ENCODE measurements around the gene BSDC1. TPM values are rescaled to one million over a fixed set of nuclear protein-coding genes. Genes with fewer than 3 reads are reported as not detected.

The BSDC1 gene
- total and polyA plus RNA-seq, 2 of the 13 experiments (the other 11 are each of a cell fraction or from before 2014, with no cell fraction given): 40.3 to 64.2 TPM

DNA sequence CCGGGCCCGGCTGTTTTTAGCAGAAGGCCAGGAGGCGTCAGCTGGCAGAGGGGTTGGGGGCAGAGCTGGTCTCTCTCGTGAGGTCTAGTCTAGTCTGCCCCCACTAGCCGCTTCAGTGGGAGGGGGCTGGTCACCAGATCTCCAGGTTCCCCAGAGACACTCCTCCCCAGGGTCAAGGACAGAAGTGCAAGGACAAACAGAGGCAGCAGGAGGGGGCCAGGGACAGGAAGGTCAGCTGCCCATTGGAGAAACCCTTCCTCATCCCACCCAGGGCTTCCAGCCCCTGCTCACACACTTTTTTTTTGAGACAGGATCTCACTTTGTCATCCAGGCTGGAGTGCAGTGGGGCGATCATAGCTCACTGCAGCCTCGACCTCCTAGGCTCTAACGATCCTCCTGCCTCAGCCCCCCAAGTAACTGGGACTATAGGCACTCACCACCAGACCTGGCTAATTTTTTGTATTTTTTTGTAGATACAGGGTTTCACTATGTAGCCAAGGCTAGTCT lies 41.9 kb downstream of the BSDC1 start (continued):
- TF ChIP-seq, protein P1, sequence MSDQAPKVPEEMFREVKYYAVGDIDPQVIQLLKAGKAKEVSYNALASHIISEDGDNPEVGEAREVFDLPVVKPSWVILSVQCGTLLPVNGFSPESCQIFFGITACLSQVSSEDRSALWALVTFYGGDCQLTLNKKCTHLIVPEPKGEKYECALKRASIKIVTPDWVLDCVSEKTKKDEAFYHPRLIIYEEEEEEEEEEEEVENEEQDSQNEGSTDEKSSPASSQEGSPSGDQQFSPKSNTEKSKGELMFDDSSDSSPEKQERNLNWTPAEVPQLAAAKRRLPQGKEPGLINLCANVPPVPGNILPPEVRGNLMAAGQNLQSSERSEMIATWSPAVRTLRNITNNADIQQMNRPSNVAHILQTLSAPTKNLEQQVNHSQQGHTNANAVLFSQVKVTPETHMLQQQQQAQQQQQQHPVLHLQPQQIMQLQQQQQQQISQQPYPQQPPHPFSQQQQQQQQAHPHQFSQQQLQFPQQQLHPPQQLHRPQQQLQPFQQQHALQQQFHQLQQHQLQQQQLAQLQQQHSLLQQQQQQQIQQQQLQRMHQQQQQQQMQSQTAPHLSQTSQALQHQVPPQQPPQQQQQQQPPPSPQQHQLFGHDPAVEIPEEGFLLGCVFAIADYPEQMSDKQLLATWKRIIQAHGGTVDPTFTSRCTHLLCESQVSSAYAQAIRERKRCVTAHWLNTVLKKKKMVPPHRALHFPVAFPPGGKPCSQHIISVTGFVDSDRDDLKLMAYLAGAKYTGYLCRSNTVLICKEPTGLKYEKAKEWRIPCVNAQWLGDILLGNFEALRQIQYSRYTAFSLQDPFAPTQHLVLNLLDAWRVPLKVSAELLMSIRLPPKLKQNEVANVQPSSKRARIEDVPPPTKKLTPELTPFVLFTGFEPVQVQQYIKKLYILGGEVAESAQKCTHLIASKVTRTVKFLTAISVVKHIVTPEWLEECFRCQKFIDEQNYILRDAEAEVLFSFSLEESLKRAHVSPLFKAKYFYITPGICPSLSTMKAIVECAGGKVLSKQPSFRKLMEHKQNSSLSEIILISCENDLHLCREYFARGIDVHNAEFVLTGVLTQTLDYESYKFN (CRISPR knock-in tag; conservative IDR thresholded peaks at IDR 0.05): peak; percentile 65
- TF ChIP-seq PHF21A (CRISPR knock-in tag; IDR thresholded peaks at IDR 0.05): peak; percentile 24
- no peak for TF ChIP-seq KDM3A (CRISPR knock-in tag; IDR thresholded peaks at IDR 0.05; ENCODE audit: low read depth)
- TF ChIP-seq, protein P2, sequence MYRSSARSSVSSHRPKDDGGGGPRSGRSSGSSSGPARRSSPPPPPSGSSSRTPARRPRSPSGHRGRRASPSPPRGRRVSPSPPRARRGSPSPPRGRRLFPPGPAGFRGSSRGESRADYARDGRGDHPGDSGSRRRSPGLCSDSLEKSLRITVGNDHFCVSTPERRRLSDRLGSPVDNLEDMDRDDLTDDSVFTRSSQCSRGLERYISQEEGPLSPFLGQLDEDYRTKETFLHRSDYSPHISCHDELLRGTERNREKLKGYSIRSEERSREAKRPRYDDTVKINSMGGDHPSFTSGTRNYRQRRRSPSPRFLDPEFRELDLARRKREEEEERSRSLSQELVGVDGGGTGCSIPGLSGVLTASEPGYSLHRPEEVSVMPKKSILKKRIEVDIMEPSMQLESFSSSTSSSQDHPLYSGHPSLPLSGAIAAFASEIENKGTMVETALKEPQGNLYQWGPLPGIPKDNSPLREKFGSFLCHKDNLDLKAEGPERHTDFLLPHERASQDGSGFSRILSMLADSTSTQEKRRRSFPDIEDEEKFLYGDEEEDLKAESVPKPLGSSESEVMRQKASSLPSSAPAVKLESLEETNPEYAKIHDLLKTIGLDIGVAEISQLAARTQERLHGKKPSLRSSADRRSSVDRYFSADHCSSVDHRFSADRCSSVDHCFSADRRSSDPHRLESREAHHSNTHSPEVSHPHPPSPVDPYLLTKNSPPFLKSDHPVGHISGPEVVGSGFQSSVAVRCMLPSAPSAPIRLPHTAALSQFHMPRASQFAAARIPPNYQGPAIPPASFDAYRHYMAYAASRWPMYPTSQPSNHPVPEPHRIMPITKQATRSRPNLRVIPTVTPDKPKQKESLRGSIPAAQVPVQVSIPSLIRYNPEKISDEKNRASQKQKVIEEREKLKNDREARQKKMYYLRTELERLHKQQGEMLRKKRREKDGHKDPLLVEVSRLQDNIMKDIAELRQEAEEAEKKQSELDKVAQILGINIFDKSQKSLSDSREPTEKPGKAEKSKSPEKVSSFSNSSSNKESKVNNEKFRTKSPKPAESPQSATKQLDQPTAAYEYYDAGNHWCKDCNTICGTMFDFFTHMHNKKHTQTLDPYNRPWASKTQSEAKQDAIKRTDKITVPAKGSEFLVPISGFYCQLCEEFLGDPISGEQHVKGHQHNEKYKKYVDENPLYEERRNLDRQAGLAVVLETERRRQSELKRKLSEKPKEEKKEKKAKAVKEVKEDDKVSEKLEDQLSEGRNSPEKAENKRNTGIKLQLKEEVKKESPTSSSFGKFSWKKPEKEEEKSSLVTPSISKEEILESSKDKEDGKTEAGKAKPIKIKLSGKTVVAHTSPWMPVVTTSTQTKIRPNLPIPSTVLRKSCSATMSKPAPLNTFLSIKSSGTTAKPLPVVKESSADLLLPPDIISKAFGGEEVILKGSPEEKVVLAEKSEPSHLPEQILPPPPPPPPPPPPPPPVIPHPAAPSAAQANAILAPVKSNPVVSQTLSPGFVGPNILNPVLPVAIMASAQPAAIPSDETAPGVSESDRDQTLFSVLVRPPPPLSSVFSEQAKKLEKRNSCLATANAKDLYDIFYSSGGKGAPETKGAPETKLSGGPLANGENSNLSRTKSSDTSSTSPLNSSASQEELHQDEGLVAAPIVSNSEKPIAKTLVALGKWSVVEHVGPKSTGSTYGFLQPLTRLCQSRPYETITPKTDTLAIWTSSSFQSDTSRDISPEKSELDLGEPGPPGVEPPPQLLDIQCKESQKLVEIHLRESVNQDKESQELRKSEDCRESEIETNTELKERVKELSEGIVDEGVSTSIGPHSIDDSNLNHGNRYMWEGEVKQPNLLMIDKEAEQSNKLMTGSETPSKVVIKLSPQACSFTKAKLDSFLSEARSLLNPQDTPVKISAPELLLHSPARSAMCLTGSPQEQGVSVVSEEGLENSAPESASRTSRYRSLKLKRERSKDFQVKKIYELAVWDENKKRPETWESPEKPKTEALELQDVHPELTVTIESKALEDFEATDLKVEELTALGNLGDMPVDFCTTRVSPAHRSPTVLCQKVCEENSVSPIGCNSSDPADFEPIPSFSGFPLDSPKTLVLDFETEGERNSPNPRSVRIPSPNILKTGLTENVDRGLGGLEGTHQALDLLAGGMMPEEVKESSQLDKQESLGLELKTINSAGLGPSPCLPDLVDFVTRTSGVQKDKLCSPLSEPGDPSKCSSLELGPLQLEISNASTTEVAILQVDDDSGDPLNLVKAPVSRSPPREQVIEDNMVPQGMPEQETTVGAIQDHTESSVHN (CRISPR knock-in tag; IDR thresholded peaks at IDR 0.05): no peak
- TF ChIP-seq, protein P3, sequence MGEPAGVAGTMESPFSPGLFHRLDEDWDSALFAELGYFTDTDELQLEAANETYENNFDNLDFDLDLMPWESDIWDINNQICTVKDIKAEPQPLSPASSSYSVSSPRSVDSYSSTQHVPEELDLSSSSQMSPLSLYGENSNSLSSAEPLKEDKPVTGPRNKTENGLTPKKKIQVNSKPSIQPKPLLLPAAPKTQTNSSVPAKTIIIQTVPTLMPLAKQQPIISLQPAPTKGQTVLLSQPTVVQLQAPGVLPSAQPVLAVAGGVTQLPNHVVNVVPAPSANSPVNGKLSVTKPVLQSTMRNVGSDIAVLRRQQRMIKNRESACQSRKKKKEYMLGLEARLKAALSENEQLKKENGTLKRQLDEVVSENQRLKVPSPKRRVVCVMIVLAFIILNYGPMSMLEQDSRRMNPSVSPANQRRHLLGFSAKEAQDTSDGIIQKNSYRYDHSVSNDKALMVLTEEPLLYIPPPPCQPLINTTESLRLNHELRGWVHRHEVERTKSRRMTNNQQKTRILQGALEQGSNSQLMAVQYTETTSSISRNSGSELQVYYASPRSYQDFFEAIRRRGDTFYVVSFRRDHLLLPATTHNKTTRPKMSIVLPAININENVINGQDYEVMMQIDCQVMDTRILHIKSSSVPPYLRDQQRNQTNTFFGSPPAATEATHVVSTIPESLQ (CRISPR knock-in tag; conservative IDR thresholded peaks at IDR 0.05): no peak
- TF ChIP-seq ZBTB20 (CRISPR knock-in tag; IDR thresholded peaks at IDR 0.05; ENCODE audit: borderline replicate concordance, low read depth): peak; percentile 35; the same call in 1 of the 2 replicates
- TF ChIP-seq ZNF530 (CRISPR knock-in tag; IDR thresholded peaks at IDR 0.05; ENCODE audit: low read depth): no peak
- TF ChIP-seq, protein P4, sequence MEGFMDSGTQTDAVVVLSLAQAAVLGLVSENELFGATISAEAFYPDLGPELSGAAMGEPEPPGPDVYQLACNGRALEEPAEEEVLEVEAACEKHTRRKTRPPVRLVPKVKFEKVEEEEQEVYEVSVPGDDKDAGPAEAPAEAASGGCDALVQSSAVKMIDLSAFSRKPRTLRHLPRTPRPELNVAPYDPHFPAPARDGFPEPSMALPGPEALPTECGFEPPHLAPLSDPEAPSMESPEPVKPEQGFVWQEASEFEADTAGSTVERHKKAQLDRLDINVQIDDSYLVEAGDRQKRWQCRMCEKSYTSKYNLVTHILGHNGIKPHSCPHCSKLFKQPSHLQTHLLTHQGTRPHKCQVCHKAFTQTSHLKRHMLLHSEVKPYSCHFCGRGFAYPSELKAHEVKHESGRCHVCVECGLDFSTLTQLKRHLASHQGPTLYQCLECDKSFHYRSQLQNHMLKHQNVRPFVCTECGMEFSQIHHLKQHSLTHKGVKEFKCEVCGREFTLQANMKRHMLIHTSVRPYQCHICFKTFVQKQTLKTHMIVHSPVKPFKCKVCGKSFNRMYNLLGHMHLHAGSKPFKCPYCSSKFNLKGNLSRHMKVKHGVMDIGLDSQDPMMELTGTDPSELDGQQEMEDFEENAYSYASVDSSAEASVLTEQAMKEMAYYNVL (CRISPR knock-in tag; IDR thresholded peaks at IDR 0.05; ENCODE audit: borderline replicate concordance): no peak
- peak; percentile 47; the same call in 1 of the 2 replicates for TF ChIP-seq NRL (CRISPR knock-in tag; IDR thresholded peaks at IDR 0.05; ENCODE audit: borderline replicate concordance)
- 0 out of 2 replicates have a peak, but pooled peaks have one; percentile 7 for TF ChIP-seq RXRB (CRISPR knock-in tag; IDR thresholded peaks at IDR 0.05; ENCODE audit: borderline replicate concordance)
- peak in 1 of 2 experiments; percentile 70; a peak in 1 of 4 replicates for TF ChIP-seq NR2F1 (CRISPR knock-in tag; IDR thresholded peaks at IDR 0.05)
- peak; percentile 59; the same call in 1 of the 2 replicates for TF ChIP-seq ZBTB7A (CRISPR knock-in tag; IDR thresholded peaks at IDR 0.05)

Measured in HepG2 (cell line).